ENCODE measurements around the gene MON1B.

GRCh38 chr16:77191259-77191969, 424 bp downstream of the MON1B start:
- TF ChIP-seq POLR2A (IDR thresholded peaks at IDR 0.05; ENCODE audit: low read depth, low read length) (no peak), SPI1 (IDR thresholded peaks at IDR 0.05; ENCODE audit: low read depth, low read length) (peak; percentile 45; the same call in 1 of the 2 replicates), POLR2AphosphoS5 (IDR thresholded peaks at IDR 0.05; ENCODE audit: low read depth, low read length) (no peak)
